ENCODE measurements around the gene KRT6A. TPM values are rescaled to one million over a fixed set of nuclear protein-coding genes. Genes with fewer than 3 reads are reported as not detected.

Gene KRT6A
- total and polyA plus RNA-seq, 7 donors: 0.13 to 1.4 (median 0.52) TPM; not detected in 1

- H3K4me3 ChIP-seq: no peak overlapping the region
- H3K9me3 ChIP-seq: no peaks in the 10 kb centered on the region
- no peak for ATAC-seq
- TF ChIP-seq, protein P1, sequence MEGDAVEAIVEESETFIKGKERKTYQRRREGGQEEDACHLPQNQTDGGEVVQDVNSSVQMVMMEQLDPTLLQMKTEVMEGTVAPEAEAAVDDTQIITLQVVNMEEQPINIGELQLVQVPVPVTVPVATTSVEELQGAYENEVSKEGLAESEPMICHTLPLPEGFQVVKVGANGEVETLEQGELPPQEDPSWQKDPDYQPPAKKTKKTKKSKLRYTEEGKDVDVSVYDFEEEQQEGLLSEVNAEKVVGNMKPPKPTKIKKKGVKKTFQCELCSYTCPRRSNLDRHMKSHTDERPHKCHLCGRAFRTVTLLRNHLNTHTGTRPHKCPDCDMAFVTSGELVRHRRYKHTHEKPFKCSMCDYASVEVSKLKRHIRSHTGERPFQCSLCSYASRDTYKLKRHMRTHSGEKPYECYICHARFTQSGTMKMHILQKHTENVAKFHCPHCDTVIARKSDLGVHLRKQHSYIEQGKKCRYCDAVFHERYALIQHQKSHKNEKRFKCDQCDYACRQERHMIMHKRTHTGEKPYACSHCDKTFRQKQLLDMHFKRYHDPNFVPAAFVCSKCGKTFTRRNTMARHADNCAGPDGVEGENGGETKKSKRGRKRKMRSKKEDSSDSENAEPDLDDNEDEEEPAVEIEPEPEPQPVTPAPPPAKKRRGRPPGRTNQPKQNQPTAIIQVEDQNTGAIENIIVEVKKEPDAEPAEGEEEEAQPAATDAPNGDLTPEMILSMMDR (IDR thresholded peaks at IDR 0.05): no peak
- H3K27me3 ChIP-seq (ENCODE audit: insufficient read depth in 3 of 3, low read length in 2 of 3): peaks cover 0 to 6% (median 0%) of the 10 kb centered on the region in 3 donors
- 67 to 69% (median 68%) methylated on average over 10 of the region's 10 CpGs for WGBS, 3 donors
- H3K4me1 ChIP-seq: no peaks in the 10 kb centered on the region
- DNase-seq: no peak
- intact Hi-C loops (cut with DNase I): no loop called here
- no peaks in the 10 kb centered on the region for H3K36me3 ChIP-seq (ENCODE audit: insufficient read depth in 1 of 2, low read depth in 1 of 2)
- no peak overlapping the region for H3K27ac ChIP-seq
Measured at GRCh38 chr12:52533686-52534470, 40.8 kb upstream of the KRT6A start.

- TF ChIP-seq, protein P1 (IDR thresholded peaks at IDR 0.05): no peak
- no peak for ATAC-seq
- Histone ChIP-seq H3K4me3 (no peak overlapping the region), H3K27ac (no peak overlapping the region), H3K4me1 (no peaks in the 10 kb centered on the region), H3K9me3 (no peaks in the 10 kb centered on the region), H3K36me3 (ENCODE audit: insufficient read depth in 1 of 2, low read depth in 1 of 2) (no peaks in the 10 kb centered on the region), H3K27me3 (ENCODE audit: insufficient read depth in 3 of 3, low read length in 2 of 3) (peaks cover 0 to 6% (median 0%) of the 10 kb centered on the region in 3 donors)
- intact Hi-C loops (cut with DNase I): no loop called here
- no peak for DNase-seq
- 67 to 72% (median 72%) methylated on average over 4 of the region's 4 CpGs for WGBS, 3 donors
Measured at GRCh38 chr12:52532636-52533035, 39.6 kb upstream of the KRT6A start.

- WGBS, 3 donors: 62 to 83% (median 80%) methylated on average over 17 to 18 of the region's 18 CpGs
- Histone ChIP-seq H3K9me3 (no peaks in the 10 kb centered on the region), H3K27ac (no peak overlapping the region), H3K27me3 (ENCODE audit: insufficient read depth in 3 of 3, low read length in 2 of 3) (no peaks in the 10 kb centered on the region), H3K36me3 (ENCODE audit: insufficient read depth in 1 of 2, low read depth in 1 of 2) (no peaks in the 10 kb centered on the region), H3K4me1 (no peaks in the 10 kb centered on the region), H3K4me3 (no peak overlapping the region)
- TF ChIP-seq, protein P1 (IDR thresholded peaks at IDR 0.05): no peak
- no peak for ATAC-seq
- DNase-seq: no peak
- intact Hi-C loops (cut with DNase I): no loop called here
Measured at GRCh38 chr12:52531566-52532300, 38.7 kb upstream of the KRT6A start.

GRCh38 chr12:52530905-52531304, 37.8 kb upstream of the KRT6A start:
- H3K4me3 ChIP-seq: no peak overlapping the region
- H3K27ac ChIP-seq: no peak overlapping the region
- H3K4me1 ChIP-seq: no peaks in the 10 kb centered on the region
- TF ChIP-seq, protein P1 (IDR thresholded peaks at IDR 0.05): no peak
- no peaks in the 10 kb centered on the region for H3K9me3 ChIP-seq
- no peaks in the 10 kb centered on the region for H3K27me3 ChIP-seq (ENCODE audit: insufficient read depth in 3 of 3, low read length in 2 of 3)
- ATAC-seq (no peak), DNase-seq (no peak)
- 91 to 94% (median 92%) methylated on average over 2 of the region's 2 CpGs for WGBS, 3 donors
- no peaks in the 10 kb centered on the region for H3K36me3 ChIP-seq (ENCODE audit: insufficient read depth in 1 of 2, low read depth in 1 of 2)
- intact Hi-C loops (cut with DNase I): no loop called here

Data from psoas muscle (tissue), 8 donors.